D341Med (cell line): ENCODE results near the gene RMI2.

Experiments used
- DNase-seq: peaks from one replicate; pipeline ENCODE4 v3.0.0; 2012; ENCODE audit warnings: low spot score

The RMI2 gene

GRCh38 chr16:11309895-11310633 lies 35.2 kb upstream of the RMI2 start:
- DNase-seq = no peak

- no peak for DNase-seq
Measured at GRCh38 chr16:11310634-11310977, 34.7 kb upstream of the RMI2 start.

- no peak for DNase-seq
Measured at GRCh38 chr16:11310997-11311561, 34.2 kb upstream of the RMI2 start.

- DNase-seq = no peak
Measured at GRCh38 chr16:11312718-11313492, 32.4 kb upstream of the RMI2 start.

GRCh38 chr16:11313493-11314308 lies 31.6 kb upstream of the RMI2 start:
- DNase-seq = no peak

GRCh38 chr16:11314309-11314894 lies 30.9 kb upstream of the RMI2 start:
- DNase-seq = no peak

GRCh38 chr16:11315510-11315909 lies 29.7 kb upstream of the RMI2 start:
- no peak for DNase-seq

GRCh38 chr16:11316331-11317015 lies 28.8 kb upstream of the RMI2 start:
- DNase-seq = no peak

GRCh38 chr16:11318817-11319216 lies 26.4 kb upstream of the RMI2 start:
- no peak for DNase-seq

- DNase-seq = no peak
Measured at GRCh38 chr16:11319529-11320146, 25.6 kb upstream of the RMI2 start.

- DNase-seq = no peak
Measured at GRCh38 chr16:11320170-11320569, 25.1 kb upstream of the RMI2 start.

- DNase-seq = no peak
Measured at GRCh38 chr16:11321662-11322061, 23.6 kb upstream of the RMI2 start.

- DNase-seq = no peak
Measured at GRCh38 chr16:11322823-11323222, 22.4 kb upstream of the RMI2 start.

GRCh38 chr16:11323551-11324336 lies 21.5 kb upstream of the RMI2 start:
- DNase-seq = no peak

- DNase-seq = no peak
Measured at GRCh38 chr16:11325404-11326083, 19.7 kb upstream of the RMI2 start.

GRCh38 chr16:11326084-11326736 lies 19.0 kb upstream of the RMI2 start:
- DNase-seq = no peak

- no peak for DNase-seq
Measured at GRCh38 chr16:11326737-11327276, 18.5 kb upstream of the RMI2 start.

GRCh38 chr16:11327277-11328171 lies 17.7 kb upstream of the RMI2 start:
- DNase-seq = no peak
